K562 (cell line): ENCODE results near the gene TMEM242. TPM values are rescaled to one million over a fixed set of nuclear protein-coding genes. Genes with fewer than 3 reads are reported as not detected.

Experiments
- ARID2 ChIP-seq: fragments of 450-650 bp; IDR thresholded peaks from 2 replicates; pipeline ENCODE4 v1.6.1; 2017; ENCODE audit warnings: antibody characterized with exemption, mild to moderate bottlenecking
- BCOR ChIP-seq: fragments of 450-650 bp; IDR thresholded peaks from 2 replicates; pipeline ENCODE4 v1.6.1; 2016
- CBFA2T3 ChIP-seq: fragments of 450-650 bp; IDR thresholded peaks from 2 replicates; pipeline ENCODE4 v1.6.1; 2017
- CGGBP1 ChIP-seq: fragments of 250-450 bp; sonication (Bioruptor Pico); IDR thresholded peaks from 2 replicates; pipeline ENCODE4 v1.9.0; 2021; ENCODE audit warnings: mild to moderate bottlenecking
- CREB1 ChIP-seq, 2 experiments: sonication (generic) in 1 of 2; formaldehyde crosslinking in 1 of 2; IDR thresholded peaks; 2 replicates each; pipeline versions ENCODE4 v1.6.1 to v1.8.0; 2012 to 2022; ENCODE audit warnings: inconsistent platforms in 1 of 2, mild to moderate bottlenecking in 1 of 2, missing genetic modification reagents in 1 of 2, moderate library complexity in 1 of 2
- FOXM1 ChIP-seq, 2 experiments: fragments of 450-650 bp in 1 of 2; sonication (generic) in 1 of 2; formaldehyde crosslinking in 1 of 2; IDR thresholded peaks; 2 replicates each; pipeline versions ENCODE4 v1.6.1 to v1.9.0; 2017 to 2022; ENCODE audit warnings: low read depth in 2 of 2, mild to moderate bottlenecking in 2 of 2, missing genetic modification reagents in 1 of 2, moderate library complexity in 1 of 2
- HNRNPL ChIP-seq: fragments of 200-400 bp; formaldehyde crosslinking; IDR thresholded peaks from 2 replicates; pipeline ENCODE4 v1.6.1; 2017; ENCODE audit warnings: low read depth, mild to moderate bottlenecking, low read length
- POLR2AphosphoS2 ChIP-seq: IDR thresholded peaks from 2 replicates; pipeline ENCODE4 v1.6.1; 2012; ENCODE audit warnings: low read length, improper control_type of control experiment
- RUNX1 ChIP-seq: sonication (generic); IDR thresholded peaks from 2 replicates; pipeline ENCODE4 v1.6.1; 2016; ENCODE audit warnings: antibody characterized with exemption, low read depth
- SNRNP70 ChIP-seq: fragments of 200-400 bp; formaldehyde crosslinking; optimal IDR thresholded peaks from 2 replicates; pipeline ENCODE3; 2017; ENCODE audit warnings: low read depth, low read length
- STAG1 ChIP-seq: sonication (generic); formaldehyde crosslinking; IDR thresholded peaks from 2 replicates; pipeline ENCODE4 v1.5.0; 2020; ENCODE audit warnings: missing genetic modification reagents, borderline replicate concordance
- TBL1XR1 ChIP-seq, 2 experiments: IDR thresholded peaks; 2 replicates each; pipeline ENCODE4 v1.6.1; 2012; ENCODE audit warnings: improper control_type of control experiment in 2 of 2, low read length in 2 of 2, mild to moderate bottlenecking in 1 of 2
- THRAP3 ChIP-seq: fragments of 450-650 bp; IDR thresholded peaks from 2 replicates; pipeline ENCODE4 v1.6.1; 2016; ENCODE audit warnings: mild to moderate bottlenecking, inconsistent platforms, borderline replicate concordance
- TRIM24 ChIP-seq, 2 experiments: fragments of 450-650 bp; IDR thresholded peaks; 2 replicates each; pipeline ENCODE4 v1.6.1; 2016
- ZFP30 ChIP-seq: fragments of 250-450 bp; sonication (Bioruptor Pico); IDR thresholded peaks from 2 replicates; pipeline ENCODE4 v1.8.0; 2022; ENCODE audit warnings: moderate library complexity, mild to moderate bottlenecking, inconsistent platforms, borderline replicate concordance
- ZNF212 ChIP-seq: fragments of 450-650 bp; formaldehyde crosslinking; IDR thresholded peaks from 2 replicates; pipeline ENCODE4 v1.4.0; 2020; ENCODE audit warnings: mild to moderate bottlenecking
- ZNF263 ChIP-seq: sonication (generic); formaldehyde crosslinking; IDR thresholded peaks from 2 replicates; pipeline ENCODE4 v1.8.0; 2022; ENCODE audit warnings: mild to moderate bottlenecking, missing genetic modification reagents, borderline replicate concordance
- ZNF316 ChIP-seq: fragments of 450-650 bp; IDR thresholded peaks from 2 replicates; pipeline ENCODE4 v1.6.1; 2016
- ZNF407 ChIP-seq: fragments of 450-650 bp; IDR thresholded peaks from 2 replicates; pipeline ENCODE4 v1.6.1; 2016; ENCODE audit warnings: low read depth
- ZNF695 ChIP-seq: fragments of 450-650 bp; formaldehyde crosslinking; IDR thresholded peaks from 2 replicates; pipeline ENCODE4 v1.4.0; 2020; ENCODE audit warnings: mild to moderate bottlenecking, moderate library complexity
- ZNF778 ChIP-seq: fragments of 450-650 bp; formaldehyde crosslinking; IDR thresholded peaks from 2 replicates; pipeline ENCODE4 v1.4.0; 2020; ENCODE audit warnings: mild to moderate bottlenecking, moderate library complexity
- ZNF830 ChIP-seq: fragments of 250-450 bp; sonication (Bioruptor Pico); IDR thresholded peaks from 2 replicates; pipeline ENCODE4 v1.5.0; 2021; ENCODE audit warnings: mild to moderate bottlenecking
- polyA plus RNA-seq, 8 experiments: library from polyadenylated mRNA; depleted of rRNA in 4 of 8; stranded (reverse) in 5 of 8; unstranded in 3 of 8; fragments of >200 nt; fragmentation: Nextera tagmentation in 2 of 8; fragmentation: Illumina TruSeq in 1 of 8; extraction: Ambion mirVana in 2 of 8; extraction: Trizol in 1 of 8; gene quantifications; 2 replicates each; pipeline versions ENCODE4 v1.2.1 to v1.2.3, GENCODE V29; 2011 to 2014; ENCODE audit warnings: inconsistent platforms in 1 of 8, missing spikeins in 1 of 8
- total RNA-seq, 7 experiments: library from RNA; depleted of rRNA in 6 of 7; stranded (reverse); fragments of >200 nt in 6 of 7; fragmentation: Illumina TruSeq in 2 of 7; extraction: Trizol in 2 of 7; gene quantifications; 2 replicates each; pipeline versions ENCODE4 v1.2.1 to v1.2.3, GENCODE V29; 2011 to 2021; ENCODE audit warnings: low replicate concordance in 1 of 7

Gene TMEM242
- total and polyA plus RNA-seq, 9 of the 15 experiments (the other 6 are each of a cell fraction or from before 2014, with no cell fraction given), result 9.5 to 35.3 (median 16.5) TPM

GRCh38 chr6:157316871-157317814, 6.2 kb downstream of the TMEM242 start (continued):
- TF ChIP-seq ZNF407 (no peak), ZNF263 (no peak), ZNF316 (peak; percentile 88), ZNF212 (CRISPR knock-in tag) (no peak), THRAP3 (no peak), HNRNPL (no peak), FOXM1 (IDR thresholded peaks at IDR 0.05; ENCODE audit: low read depth) (peak; percentile 53), FOXM1 (CRISPR knock-in tag; IDR thresholded peaks at IDR 0.05; ENCODE audit: low read depth) (no peak), POLR2AphosphoS2 (no peak), ZFP30 (CRISPR knock-in tag) (no peak), ARID2 (no peak), STAG1 (CRISPR knock-in tag) (no peak), SNRNP70 (no peak), CGGBP1 (CRISPR knock-in tag) (peak; percentile 58; the same call in 1 of the 2 replicates), ZNF695 (CRISPR knock-in tag) (no peak), CREB1 (IDR thresholded peaks at IDR 0.05) (no peak; the same call in 1 of the 2 replicates), CREB1 (CRISPR knock-in tag; IDR thresholded peaks at IDR 0.05) (peak; percentile 58; the same call in 1 of the 2 replicates), RUNX1 (no peak), ZNF778 (CRISPR knock-in tag) (no peak), BCOR (peak; percentile 62; the same call in 1 of the 2 replicates), TBL1XR1 (IDR thresholded peaks at IDR 0.05; ENCODE audit: low read length in 2 of 2) (peak in 1 of 2 experiments; percentile 87; a peak in 2 of 4 replicates), TRIM24 (IDR thresholded peaks at IDR 0.05) (peak; percentile 56 to 79), ZNF830 (CRISPR knock-in tag) (no peak), CBFA2T3 (peak; percentile 75)
